ENCODE measurements around the gene AP5S1.

GRCh38 chr20:3784216-3784853 is 36.0 kb upstream of the AP5S1 start:
- TF ChIP-seq ARNTL (CRISPR knock-in tag; IDR thresholded peaks at IDR 0.05; ENCODE audit: borderline replicate concordance, low read depth) (no peak), PATZ1 (CRISPR knock-in tag; IDR thresholded peaks at IDR 0.05; ENCODE audit: borderline replicate concordance) (no peak), CREB5 (CRISPR knock-in tag; IDR thresholded peaks at IDR 0.05; ENCODE audit: low read depth) (no peak), SNAI2 (CRISPR knock-in tag; IDR thresholded peaks at IDR 0.05) (no peak), PPARA (CRISPR knock-in tag; IDR thresholded peaks at IDR 0.05; ENCODE audit: borderline replicate concordance) (no peak), ESRRG (CRISPR knock-in tag; IDR thresholded peaks at IDR 0.05) (no peak), RARB (CRISPR knock-in tag; IDR thresholded peaks at IDR 0.05) (no peak), ZC3H10 (CRISPR knock-in tag; IDR thresholded peaks at IDR 0.05) (no peak), CSRNP3 (CRISPR knock-in tag; IDR thresholded peaks at IDR 0.05) (no peak), ZNF8 (CRISPR knock-in tag; IDR thresholded peaks at IDR 0.05) (no peak), ZNF70 (CRISPR knock-in tag; IDR thresholded peaks at IDR 0.05) (no peak), OSR1 (CRISPR knock-in tag; IDR thresholded peaks at IDR 0.05) (no peak), TSHZ2 (CRISPR knock-in tag; IDR thresholded peaks at IDR 0.05) (no peak), ZNF565 (CRISPR knock-in tag; conservative IDR thresholded peaks at IDR 0.05; ENCODE audit: low read depth) (no peak)
